SKM-1 (cell line): Measurements from ENCODE around the gene BTF3.

Source experiments
- DNase-seq: peaks from one replicate; lab custom pipeline; 2025; ENCODE audit not compliant: unreplicated experiment; lab: John Stamatoyannopoulos, UW

BTF3 gene

GRCh38 chr5:73522989-73523388 lies 24.7 kb downstream of the BTF3 start:
- no peak for DNase-seq

- no peak for DNase-seq
Observed at GRCh38 chr5:73523861-73524260, 25.6 kb downstream of the BTF3 start.

GRCh38 chr5:73525606-73526203 lies 27.5 kb downstream of the BTF3 start:
- no peak for DNase-seq

GRCh38 chr5:73528248-73528647 lies 30.0 kb downstream of the BTF3 start:
- DNase-seq = no peak

- DNase-seq = no peak
Observed at GRCh38 chr5:73529081-73529480, 30.8 kb downstream of the BTF3 start.

- DNase-seq = no peak
Observed at GRCh38 chr5:73531356-73531755, 33.1 kb downstream of the BTF3 start.

- no peak for DNase-seq
Observed at GRCh38 chr5:73532195-73532594, 34.0 kb downstream of the BTF3 start.

DNA sequence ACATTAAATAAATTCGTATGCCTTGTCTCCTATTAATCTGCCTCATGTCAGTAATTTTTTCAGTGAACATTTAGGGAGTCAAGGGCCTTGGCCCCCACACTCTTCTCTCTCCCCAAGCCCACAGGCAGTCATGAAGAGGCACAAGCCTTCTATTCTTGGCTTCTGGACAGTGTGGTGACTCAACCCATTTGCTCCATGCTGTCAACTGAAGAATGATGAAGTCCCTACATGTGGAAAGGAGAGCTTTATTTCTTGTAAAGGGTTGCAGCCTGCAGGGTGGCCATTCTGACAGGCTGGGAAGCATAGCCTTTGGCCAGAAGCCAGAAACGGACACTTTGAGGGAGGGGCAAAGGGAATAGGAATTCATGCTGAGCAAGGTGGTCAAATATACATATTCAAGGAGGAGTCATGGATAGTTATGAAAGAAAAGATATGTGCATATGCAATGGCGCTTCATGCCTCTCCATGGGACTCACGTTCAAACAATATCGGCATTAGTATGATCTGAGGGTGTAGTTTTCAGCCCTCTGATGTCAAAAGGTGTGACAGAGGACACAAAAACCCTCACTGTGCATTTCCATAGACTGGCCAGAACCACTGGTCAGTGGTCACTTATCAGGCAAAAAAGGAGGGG lies 35.9 kb downstream of the BTF3 start:
- no peak for DNase-seq

DNA sequence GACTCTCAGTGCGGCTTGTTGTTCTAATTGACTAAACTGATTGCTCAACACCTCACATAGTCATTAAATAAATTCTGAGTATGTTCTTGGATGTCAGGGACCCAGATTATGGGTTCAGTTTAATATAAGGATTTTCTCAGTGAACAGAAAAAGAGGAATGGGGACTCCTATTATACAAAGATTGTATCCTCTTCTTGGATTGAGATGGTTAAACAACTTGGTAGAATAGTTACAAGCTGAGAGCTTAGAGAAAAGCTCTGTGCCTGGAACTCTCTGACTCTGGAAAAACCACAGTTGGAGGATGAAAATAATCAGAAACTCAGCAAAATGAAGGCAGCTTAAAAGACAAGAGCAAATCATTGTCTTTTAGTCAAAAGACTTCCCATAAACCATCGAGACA lies 36.7 kb downstream of the BTF3 start:
- DNase-seq = no peak

DNA sequence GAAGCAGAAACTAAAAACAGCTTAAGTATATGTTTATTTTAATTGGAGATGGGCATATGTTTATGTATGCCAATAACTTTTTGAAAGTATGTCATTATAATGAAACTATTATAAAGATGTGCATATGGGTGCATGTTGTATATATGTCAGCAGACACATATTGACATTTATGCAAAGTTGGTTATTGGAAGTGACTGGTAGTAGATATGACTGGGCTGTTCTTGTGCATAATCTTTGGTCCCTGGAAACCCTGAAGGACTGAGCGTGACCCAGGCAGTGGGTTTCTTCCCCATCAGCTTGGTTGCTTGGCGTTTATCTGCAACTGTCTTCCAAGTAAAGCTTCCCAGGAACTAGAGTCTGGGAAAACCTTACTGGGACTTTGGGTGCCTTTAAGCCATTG lies 41.5 kb downstream of the BTF3 start:
- no peak for DNase-seq

DNA sequence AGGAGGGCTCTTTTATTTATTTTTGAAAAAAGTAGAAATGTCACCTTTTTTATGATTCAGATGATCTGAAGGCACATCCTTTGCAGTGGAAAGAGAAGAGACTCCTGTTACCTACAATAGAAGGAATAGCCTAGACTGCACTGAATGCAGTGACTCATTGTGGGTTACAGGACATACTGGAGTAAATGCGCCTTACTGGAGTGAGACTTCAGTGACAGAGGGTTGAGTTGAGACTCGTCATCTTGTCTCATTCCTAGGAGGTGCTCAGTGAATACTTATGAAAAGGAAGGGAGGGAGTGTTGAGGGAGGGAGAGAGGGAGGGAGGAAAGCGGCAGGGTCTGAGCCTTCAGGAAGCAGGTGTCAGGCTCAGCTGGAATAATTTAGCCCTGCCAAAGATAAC lies 42.0 kb downstream of the BTF3 start:
- no peak for DNase-seq

GRCh38 chr5:73542020-73542419 lies 43.8 kb downstream of the BTF3 start:
- DNase-seq = no peak

- no peak for DNase-seq
Observed at GRCh38 chr5:73544429-73545402, 46.5 kb downstream of the BTF3 start.

DNA sequence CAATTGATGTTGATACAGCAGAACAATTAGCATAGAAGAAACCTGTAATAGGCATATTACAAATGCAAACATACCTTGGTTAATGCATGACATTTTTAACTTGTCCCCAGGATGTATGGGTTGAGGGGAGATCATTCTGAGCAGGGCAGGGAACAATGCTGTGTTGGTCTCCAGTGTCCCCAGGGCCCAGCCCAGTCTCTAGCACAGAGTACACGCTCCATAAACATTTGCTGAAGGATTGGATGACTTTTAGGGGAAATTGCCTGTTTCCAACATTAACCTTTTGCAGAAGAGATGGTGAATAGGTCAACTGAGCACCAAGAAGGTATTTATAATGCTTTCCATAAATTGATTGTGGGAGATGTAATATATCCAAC lies 47.1 kb downstream of the BTF3 start:
- DNase-seq = no peak

GRCh38 chr5:73550016-73550415 lies 51.8 kb downstream of the BTF3 start:
- no peak for DNase-seq

GRCh38 chr5:73552642-73553041 lies 54.4 kb downstream of the BTF3 start:
- DNase-seq = no peak
